Stimulated activated CD8-positive, alpha-beta memory T cell treated with anti-CD3 and anti-CD28 coated beads, Interleukin-12 subunit alpha, Interleukin-12 subunit beta, amount 100 ng/mL, for 24 hours (primary cell): ENCODE data around the gene CDH13.

Experiments
- DNase-seq: peaks from one replicate; pipeline ENCODE4 v3.0.0-alpha.2; 2020; ENCODE audit errors: extremely low read depth

The CDH13 gene

GRCh38 chr16:82653550-82654511 is 27.1 kb downstream of the CDH13 start:
- DNase-seq: no peak

- no peak for DNase-seq
Observed at GRCh38 chr16:82655072-82655714, 28.4 kb downstream of the CDH13 start.

- DNase-seq: no peak
Observed at GRCh38 chr16:82655720-82656490, 29.1 kb downstream of the CDH13 start.

DNA sequence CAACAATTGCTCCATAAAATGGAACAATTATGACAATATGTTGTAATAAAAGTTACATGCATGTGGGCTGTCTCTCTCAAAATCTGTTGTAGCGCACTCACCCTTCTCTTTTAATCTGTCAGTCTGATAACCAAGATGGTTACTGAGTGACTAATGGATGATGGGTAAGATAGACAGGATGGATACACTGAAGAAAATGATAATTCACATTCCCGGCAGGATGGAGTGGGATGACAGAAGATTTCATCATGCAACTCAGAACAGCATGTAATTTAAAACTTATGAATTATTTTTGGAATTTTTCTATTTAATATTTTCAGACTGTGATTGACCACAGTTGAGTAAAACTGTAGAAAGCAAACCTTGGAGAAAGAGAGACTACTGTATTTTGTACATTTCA is 30.5 kb downstream of the CDH13 start:
- no peak for DNase-seq

DNA sequence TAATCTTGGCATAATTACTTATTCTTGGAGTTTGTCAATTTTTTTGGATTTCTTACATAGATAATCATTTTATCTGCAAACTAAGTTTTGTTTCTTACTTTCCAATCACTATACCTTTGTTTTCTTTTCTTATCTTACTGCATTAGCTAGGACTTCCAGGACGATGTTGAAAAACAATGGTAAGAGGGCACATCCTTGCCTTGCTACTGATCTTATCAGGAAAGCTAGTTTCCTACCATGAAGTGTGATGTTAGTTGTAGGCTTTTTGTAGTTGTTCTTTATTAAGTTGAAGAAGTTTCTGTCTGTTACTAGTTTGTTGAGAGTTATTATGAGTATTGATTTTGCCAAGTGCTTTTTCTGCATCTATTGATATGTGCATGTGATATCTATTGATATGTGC is 31.0 kb downstream of the CDH13 start:
- DNase-seq: no peak

GRCh38 chr16:82658796-82659195 is 32.0 kb downstream of the CDH13 start:
- DNase-seq: no peak

GRCh38 chr16:82660075-82660645 is 33.4 kb downstream of the CDH13 start:
- no peak for DNase-seq

DNA sequence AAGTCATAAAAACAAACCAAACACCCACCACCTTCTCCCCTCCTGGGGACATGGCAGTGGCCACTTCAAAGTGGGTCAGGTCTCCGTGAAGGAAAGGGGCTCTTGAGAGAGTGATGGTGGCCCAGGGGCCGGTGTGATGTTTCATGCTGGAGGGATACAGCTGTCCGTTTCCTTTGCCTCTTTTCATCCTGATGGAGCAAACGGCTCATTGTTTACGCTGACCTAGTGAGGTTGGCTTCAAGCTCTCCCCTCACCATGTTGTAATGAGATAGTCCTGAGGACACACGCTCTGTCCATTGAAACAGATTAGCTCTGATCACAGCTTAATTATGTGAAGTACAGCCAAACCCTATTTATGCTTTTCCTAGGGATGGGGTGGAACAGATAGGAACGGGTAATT is 34.2 kb downstream of the CDH13 start:
- no peak for DNase-seq

DNA sequence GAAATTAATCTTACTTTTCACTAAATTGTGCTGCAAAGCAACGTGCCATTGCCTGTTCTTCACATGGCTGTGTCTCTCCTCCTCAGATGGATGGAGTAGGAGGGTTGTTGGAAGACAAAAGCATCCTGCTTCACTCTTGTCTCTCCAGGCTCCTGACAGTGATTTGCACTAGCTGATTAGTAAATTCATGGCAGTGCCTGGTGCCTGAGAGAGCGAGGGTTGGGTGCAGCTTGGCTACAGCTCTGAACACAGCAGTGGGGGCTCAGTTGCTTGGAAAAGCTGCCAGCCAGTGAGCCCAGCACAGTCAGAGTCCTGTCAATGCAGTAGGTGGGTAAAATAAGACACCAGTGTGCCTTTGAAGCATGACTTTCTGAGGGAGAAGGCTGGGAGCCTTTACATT is 37.4 kb downstream of the CDH13 start:
- no peak for DNase-seq

- DNase-seq: no peak
Observed at GRCh38 chr16:82665025-82665424, 38.3 kb downstream of the CDH13 start.

DNA sequence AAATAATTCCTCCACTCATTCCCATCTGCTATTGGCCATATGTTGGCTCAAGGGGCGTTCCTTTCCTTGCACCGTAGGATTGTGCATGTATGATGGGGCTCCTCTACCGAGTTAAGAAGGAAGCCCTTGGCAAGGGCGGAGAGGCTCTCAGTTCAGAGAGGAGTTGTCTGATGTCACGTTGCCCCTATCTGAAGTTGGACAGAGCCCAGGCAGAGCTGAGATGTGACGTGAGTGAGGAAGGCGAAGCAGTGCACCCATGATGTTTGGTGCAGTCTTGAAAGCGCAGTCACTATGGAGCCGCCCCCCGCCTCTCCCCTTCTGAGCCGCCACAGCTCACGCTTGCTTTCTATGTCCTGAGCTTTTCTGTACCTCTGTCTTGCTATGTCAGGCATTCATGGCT is 40.7 kb downstream of the CDH13 start:
- no peak for DNase-seq

DNA sequence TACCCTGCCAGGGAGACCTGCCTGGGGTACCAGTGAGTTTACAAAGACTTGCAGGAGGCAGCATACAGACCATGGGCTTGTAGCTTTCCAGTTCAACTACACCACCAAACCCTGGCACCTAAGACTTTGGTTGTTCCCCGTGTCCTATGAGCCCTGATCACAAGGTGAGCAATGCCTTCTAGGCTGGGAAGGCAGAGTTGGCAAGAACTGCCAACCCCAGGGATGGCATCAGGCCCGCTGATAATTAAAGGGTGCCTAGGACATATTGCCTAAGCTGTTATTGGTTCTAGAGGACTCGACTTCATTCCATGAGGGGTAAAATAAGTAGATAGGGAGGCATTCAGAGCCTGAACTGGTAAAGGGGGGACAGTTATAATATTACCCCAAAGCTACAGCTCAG is 41.3 kb downstream of the CDH13 start:
- DNase-seq: no peak

DNA sequence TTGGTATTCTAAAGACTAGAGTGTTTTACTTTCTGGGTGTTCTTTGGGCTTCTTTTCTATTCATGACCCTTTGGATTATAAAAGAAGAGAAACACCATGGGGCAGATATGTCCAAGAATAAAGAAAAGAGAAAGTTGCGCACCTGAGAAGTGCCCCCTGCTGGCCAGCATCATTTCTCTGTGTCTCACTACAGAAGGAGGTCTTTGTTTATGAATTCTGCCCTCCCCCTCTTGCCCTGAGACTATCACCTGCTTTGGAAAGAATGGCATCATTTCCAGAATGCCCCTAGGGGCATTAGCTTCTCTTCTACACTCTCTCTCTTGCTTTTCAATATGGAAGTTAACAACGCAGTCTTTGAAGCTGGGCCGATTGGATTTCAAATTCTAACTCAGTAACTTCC is 45.0 kb downstream of the CDH13 start:
- DNase-seq: no peak

- no peak for DNase-seq
Observed at GRCh38 chr16:82672676-82673075, 45.9 kb downstream of the CDH13 start.

DNA sequence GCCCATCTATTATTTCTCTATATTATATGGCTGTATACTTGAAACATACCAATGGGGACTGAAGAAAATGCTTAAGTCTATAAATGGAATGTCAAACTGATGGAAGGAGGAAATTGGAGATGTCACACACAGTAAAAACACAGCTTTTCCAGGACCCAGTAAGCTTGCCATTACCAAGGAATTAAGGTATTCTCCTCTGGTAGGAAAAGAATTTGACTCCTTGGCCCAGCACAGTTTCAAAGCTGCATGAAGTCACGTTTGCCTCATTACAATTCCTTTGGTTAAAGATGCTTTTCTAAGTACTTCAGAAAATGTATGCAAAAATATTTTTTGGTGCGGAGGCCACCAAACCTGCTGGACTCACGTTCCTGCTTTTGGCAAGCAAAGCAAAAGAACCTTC is 48.5 kb downstream of the CDH13 start:
- no peak for DNase-seq

DNA sequence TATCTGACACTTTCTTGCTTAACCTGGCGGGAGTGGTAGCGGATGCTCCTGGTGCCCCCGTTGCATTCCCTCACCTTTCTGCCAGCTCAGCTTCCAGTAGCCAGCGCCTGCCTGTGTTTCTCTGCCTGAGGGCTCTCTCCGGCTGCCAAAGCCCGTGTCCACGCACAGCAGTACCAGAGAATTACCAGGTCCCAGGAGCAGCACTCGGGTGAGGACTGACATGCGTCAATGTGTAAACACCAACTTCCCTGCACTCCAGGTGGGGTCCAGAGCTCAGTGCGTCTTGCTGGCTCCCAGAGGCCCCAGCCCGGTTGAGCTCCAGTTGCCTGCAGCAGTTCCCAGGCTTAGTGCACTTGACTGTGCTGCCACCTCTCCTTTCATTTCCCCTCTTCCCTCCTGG is 54.8 kb downstream of the CDH13 start:
- DNase-seq: no peak

GRCh38 chr16:82682767-82683166 is 56.0 kb downstream of the CDH13 start:
- no peak for DNase-seq

DNA sequence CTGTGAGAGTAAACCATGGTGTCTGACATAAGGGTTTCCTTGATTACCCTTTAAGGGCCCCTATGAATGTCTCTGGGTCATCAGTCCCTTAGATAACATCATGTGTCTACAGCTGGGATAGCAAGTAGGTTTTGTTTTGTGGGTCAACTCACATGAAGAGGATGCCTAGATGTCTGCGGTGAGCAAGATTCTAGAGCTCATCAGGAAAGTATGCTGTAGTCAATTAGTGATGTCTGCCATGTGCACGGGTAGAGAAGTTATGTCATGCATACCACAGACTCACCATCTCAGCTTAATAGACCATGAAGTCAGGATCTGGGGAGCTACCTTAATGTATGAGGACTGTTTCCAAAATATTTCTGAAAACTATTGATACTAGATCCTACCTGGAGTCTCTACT is 57.5 kb downstream of the CDH13 start:
- DNase-seq: no peak

GRCh38 chr16:82685526-82685925 is 58.8 kb downstream of the CDH13 start:
- no peak for DNase-seq

- no peak for DNase-seq
Observed at GRCh38 chr16:82694239-82694874, 67.6 kb downstream of the CDH13 start.

GRCh38 chr16:82695806-82696205 is 69.0 kb downstream of the CDH13 start:
- DNase-seq: no peak

- no peak for DNase-seq
Observed at GRCh38 chr16:82699260-82699659, 72.5 kb downstream of the CDH13 start.
